ENCODE measurements around the gene KRT17.
A peak's percentile ranks its signal among the peaks of the same experiment; 100 is the strongest.

KRT17 gene

DNA sequence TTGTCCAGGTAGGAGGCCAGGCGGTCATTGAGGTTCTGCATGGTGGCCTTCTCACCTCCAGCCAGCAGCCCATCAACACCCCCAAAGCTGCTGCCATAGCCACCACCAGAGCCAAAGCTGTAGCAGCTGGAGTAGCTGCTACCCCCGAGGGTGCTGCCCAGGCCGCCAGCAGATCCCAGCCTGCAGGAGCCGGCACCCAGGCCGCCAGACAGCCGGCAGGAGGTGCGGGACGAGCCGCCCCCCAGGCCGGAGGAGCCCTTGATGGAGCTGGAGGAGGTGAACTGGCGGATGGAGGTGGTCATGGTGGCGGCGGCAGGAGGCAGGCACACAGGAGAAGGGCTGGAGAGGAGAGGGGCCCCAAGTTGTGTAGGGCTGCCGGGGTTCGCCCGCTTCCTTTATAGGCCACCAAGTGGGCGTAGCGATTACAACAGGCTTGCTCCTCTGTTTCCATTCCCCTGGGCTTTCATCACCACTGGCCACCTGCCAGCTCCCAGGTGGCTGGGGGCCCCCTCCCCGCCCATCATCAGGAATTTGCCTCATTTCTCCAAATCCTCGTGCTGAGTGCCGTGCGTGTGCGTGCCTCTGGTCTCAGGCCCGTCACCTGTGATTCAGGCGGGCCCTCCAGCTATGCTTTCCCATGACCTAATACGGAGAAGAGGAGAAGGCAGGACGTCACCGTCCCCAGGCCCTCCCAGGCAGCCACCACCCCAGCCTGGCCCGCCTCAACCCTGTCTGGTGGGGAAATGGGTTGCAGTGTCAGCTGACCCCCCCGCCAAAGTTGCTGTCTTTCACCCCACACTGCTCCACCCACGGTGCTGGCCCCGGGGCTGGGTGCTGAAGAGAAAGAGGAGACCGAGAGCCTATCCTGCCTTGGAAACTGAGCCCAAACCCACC is at the start of gene KRT17:
TSS of gene KRT17 (minus strand) at position 368 of the 894 bp plus-strand sequence. CDS start at position 302, 66 bp downstream.
- peak; percentile 35 for DNase-seq

DNA sequence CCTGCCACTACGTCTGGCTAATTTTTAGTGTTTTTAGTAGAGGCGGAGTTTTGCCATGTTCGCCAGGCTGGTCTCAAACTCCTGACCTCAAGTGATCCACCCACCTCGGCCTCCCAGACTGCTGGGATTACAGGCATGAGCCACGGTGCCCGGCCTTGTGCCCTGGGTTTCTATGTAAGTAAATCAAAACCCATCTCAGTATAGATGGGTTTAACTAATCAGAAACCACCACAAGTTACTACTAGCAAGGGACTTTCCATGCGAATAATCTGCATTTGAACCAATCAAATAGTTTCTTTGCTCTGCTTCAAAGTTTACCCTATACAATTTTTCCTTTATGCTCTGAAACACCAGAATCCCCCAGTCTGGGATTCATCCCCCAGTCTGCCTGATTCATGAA is 47.8 kb upstream of the KRT17 start:
- DNase-seq: no peak

DNA sequence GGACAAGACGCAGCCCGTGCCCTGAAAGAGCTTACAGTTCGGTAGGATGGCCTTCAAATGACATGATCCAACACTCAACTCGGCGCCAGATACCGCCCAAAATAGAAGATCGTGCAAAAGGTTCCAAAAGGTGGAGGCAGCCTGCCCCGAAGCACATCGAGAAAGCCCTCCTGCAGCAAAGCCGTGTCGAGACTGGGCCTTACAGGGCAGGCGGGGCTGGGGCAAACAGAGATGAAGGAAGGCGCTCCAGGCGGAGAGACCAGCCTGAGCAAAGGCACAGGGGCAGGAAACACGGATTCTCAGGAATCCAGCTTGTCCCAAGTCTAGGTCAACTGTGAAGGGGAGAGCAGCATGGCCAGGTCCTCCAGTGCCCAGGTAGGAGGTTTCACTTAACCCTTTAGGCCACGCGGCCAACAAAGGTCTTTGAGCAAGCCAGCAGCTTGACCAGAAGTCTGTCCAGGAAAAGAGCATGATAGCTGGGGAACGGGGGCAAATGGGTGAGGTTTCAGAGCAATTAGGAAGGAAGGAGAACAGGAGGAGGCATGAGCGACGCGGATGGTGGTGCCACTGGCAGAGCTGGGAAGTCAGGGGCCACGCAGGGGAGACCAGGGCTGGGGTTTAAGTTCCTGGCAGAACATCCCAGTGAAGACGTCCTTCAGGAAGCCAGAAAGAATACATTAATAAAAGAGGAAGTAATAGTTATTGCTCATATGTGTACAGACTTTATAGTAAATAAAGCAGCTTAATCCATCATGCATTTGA is 43.1 kb upstream of the KRT17 start:
- DNase-seq: no peak

DNA sequence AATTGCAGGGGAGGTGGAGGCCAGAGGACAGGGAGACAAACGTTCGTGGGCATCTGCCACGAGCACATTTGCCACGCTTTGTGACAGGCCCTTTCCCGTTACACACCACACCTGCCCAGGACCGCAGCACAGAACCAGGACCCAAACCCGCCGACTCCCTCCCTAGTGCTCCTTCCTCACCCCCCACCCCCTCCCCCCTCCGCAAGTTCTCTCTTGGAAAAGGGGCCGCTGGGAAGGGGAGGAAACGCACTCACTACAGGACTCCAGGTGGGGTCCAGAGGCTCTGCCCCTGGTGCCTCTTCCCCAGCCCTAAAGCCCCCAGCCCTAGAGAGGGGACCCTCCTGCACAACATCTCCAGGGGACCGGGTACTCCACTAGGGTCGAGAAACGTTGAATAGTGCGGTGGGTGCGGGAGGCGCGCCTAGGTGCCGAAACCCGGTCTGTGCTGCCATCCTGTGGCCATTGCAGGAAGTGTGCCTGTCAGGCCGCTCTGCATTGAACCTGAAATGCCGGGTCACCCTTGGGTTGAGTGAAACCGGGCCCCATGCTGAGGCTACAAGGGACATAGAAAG is 42.4 kb upstream of the KRT17 start:
- DNase-seq: peak; percentile 88

DNA sequence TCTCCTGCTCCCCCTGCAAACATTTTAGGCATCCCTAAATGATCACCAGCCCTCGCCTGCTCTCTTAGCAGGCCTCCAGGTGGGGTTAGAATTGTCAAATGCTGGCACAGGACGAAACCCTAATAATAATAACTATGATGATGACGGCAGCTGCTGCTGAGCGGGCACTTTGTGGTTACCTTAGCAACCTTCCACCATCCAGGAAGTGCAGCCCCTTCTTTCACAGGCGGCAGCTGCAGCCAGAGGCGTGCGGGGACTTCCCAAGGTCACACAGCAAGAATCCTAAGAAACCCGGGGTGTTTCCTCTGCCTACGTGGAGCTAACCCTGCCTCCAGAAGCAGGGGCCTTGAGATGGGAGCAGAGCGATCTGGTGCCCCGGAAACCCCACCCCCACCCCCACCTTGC is 41.9 kb upstream of the KRT17 start:
- DNase-seq: peak; percentile 93

DNA sequence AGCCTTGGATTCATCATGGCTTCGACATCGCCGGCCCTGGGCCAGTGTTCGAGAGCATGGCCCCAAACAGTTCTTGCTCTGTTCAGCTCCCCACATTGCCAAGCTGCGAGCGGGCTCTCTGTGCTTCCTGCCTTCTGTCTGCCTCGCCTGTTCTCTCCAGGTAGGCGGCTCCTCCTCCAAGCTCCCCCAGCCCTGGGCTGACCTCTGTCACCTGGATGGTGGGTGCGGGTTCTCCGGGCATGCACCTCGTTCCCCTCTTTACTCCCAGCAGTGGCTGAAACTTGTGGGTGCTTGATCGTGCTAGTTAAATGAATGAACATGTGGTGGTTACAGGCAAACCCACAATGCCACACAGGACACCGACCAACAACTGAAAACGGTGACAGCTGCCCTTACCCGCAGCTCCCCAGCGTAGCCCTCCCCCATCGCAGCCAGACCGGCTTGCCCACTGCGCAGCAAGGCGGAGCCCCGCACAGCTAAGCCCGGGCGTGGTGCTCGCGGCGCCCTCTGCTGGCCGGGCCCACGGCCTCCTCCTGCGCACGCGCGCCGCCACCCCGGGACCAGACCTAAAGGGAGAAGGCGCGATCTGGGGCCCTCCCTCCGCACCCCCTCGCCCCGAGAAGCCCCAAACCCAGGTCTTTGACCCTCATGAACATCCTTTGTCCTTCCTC is 41.3 kb upstream of the KRT17 start:
- DNase-seq: peak; percentile 95

DNA sequence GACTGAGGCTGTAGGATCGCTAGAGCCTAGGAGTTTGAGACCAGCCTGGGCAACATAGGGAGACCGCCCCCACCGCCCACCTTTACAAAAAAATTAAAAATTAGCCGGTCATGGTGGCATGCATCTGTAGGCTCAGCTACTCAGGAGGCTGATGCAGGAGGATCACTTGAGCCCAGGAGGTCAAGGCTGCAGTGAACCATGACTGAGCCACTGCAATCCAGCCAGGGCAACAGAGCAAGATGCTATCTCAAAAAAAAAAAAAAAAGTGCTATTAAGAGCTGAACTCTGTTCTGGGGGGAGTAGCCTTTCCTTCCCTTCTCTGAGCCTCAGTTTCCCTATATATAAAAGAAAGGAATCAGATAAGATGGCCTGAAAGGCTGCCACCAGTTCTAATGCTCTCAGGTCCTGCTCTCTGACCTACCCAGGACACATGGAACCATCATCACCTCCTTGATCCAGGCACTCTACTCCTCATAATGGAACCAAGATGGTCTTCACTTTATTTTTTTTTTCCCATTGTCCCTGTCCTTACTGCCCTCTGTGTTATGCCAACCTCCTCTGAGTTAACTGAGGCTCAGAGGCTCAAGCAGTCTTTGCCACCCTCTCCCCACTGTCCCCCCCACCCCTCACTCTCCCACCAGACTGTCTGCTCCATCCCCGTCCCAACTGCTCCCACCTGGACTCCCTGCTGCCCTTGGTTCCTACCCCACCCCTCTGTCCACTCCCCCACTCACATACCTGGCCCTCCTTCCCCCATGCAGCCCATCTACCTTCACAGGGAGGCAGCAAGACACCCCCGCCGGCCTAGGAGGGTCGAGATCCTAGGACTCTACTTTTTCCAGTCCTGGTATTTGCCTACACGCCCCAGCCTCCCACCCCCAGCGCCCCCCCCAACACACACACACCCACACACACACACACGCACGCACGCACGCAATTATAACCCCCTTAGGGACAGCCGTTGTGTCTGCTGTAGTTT is 40.5 kb upstream of the KRT17 start:
- no peak for DNase-seq

DNA sequence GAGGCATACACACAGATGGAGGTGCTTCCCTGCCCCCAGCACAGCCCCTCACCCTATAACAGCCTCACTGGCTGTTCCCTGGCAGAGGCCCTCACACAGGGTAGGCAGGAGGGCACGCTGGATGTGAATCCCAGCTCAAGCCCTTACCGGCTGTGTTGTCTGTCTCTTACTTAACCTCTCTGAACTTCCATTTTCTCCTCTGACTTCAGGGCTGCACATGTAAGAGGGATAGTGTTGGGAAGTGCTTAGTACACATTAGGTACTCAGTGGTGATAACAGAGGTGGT is 39.7 kb upstream of the KRT17 start:
- no peak for DNase-seq

DNA sequence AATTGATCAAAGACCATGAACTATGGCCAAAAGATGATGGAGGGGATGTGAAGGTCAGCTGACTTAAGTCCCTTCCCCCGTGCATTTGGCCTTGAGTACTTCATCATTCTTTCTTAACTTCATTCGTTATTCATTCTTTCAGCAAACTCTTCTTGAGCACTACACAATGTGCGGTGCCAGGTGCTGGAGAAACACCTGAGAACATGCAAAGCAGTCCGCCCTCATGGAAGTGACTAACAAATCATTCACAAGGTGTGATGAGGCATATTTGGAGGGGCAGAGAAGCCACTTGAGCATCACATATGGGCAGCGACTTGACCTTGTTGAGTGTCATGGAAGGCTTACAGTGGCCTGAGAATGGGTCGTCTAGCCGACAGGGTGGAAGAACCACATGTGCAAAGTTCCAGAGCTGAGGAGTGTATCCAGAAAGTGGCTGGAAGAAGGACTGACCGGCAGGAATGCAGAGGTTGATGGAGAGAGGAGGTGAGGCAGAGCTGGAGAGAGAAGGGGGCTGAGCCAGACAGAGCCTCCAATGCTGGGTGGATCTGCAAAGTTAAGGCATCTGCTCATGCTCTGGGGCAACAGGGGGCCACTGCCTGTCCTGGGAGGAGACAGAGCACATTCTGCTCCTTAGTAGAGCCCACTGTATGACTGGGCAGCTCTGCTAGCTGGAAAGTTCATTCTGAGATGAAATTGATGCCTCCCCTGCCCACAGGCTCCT is 39.2 kb upstream of the KRT17 start:
- DNase-seq: no peak

DNA sequence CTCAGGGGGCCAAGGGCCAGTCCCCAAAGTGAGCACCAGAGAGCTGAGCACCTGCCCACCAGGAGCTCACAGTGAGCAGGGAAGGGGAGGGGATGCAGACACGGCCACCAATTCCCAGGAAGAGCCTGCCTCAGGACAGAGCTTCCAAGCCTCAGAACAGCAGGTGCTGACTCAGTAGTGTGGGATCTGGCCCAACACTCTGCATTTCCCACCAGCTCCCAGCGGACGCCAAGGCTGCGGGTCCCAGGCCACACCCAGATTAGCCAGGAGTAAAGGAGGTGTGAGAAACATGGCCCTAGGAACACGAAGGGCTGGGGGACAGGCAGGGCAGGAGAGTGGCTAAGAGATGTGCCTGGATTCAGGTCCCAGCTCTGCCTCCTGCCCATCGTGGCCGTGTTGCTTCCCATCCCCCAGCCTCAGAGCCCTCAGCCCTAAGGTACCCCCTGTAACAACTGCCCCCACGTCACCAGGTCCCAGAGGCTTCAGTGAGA is 35.9 kb upstream of the KRT17 start:
- no peak for DNase-seq

DNA sequence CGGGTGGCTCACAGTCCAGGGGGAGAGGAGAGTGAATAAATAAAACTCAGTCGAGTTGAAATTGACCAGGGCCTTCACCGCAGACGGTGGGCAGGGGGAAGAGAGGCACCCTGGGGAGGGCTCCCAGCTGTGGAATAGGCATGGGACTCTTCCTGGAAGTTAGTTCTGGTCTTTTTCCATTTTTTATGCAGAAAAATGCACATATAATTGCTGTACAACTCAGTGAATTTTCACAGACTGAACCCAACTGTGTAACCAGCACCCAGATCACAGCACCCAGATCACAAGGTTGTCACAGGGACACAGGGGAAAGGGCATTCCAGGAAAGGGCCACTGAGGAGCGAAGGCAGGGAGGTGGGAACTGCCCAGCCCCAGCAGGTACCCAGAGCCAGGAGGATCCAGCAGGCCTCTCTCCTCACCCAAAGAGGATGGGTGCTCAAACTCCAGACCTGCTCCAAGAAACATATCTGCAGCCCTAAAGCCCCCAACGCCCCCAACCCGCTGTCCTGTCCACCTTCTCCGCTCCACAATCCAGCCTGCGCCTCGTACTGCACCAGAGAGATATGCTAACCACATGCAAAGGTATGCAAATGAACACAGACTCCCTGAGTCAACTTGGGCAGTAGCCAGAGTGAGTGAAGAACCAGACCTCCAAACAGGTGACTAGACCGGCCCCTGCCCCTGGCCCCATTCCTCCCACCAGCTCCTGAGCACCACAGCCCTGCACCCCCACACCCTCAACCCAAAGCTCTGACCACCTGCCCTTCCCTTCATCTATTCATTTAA is 35.2 kb upstream of the KRT17 start:
- no peak for DNase-seq

DNA sequence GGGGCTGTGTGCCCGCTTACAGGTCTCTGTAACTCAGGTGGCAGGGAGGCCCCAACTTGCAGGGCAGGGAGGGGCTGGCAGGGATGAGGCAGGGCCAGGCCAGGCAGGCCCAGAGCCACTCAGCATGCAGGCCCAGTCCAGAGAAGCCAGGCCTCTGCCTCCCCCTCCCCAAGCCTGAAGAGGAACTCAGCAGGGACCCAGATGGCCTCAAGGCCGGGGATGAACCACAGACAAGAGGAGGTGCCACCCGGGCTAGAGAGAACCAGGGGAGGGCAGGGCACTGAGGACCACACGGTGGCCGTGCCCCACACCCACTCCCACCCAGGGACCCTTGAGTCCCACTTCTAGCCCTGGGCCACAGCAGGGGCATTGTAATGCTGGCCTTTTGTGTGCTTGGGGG is 34.5 kb upstream of the KRT17 start:
- no peak for DNase-seq

DNA sequence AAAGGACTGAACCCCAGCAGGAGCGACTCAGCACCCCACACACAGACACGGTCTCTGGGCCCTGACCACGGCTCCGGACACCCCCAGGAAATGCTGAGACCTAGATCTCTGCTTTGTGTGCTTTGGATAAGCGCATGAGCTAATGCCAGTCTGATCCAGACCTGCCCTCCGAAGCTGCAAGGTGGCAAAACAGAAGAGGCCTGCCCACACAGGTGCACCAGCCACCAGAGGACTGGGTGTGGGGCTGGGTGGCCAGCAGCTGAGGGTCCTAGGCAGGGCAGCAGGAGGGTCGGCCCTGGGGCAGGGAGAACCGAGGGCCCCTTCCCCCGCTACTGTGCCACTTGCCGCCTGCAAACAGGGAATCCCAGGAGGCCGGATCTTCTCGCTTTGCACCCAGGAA is 33.6 kb upstream of the KRT17 start:
- no peak for DNase-seq

DNA sequence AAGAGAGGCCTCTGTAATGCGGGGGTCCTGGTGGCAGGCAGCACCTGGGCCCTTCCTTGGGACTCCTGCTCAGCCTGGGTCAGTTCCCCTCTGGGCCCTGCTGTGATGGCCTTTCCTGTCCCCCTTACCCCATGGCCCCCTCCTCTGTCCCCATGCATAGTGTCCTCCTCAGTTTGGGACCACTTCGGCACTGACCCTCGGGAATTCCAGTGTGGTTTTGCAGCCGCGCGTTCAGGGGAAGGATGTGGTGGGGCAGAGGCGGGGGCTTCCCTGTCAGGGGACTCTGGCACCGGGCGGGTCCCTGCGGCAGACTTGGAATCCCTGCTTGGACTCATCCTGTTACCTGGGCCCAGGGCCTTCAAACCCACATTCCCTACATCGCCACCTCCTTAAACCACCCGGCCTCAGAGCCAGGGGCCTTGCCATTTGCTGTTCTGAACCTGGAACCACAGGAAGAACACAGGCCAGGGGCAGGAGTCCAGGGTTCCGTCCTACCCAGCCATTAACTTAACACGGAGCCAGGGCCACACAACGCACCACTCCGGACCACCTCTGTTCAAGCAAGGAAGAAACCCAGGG is 32.9 kb upstream of the KRT17 start:
- no peak for DNase-seq

DNA sequence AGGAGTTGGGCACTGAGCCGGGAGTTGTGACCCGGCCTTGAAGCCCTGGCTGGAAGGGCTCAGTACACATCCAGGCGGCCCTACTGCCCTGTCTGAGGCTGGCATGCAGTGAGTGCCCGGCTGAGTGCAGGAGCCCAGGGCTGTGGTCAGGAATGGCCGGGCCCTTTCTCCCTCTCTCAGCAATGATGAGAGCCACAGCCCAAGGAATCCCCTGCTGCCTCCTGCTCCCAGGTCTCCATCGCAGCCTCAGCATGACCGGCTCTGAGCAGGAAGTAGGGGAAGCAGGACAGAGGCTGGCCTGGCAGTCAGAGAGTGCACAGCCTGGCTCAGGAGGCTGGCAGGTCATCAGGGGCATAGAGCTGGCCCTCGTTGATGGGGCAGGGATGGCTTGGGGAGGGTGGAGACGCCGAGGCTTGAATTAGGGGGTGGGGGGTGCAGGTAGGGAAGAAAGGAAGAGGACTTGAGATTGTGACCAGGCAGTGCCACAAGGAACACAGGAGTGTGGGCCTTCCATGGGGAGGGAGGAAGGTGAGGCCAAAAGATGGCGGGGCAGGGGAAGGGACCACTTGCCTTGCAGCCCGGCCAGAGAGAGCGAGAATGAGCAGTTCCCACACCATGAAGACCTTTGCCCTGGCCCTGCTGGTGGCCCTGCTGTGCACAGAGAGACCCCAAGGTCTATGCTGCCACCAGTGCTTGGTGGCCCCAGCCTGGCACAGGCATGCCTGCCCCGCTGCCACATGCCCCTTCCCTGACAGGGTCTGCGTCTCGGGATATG is 32.1 kb upstream of the KRT17 start:
- DNase-seq: no peak

DNA sequence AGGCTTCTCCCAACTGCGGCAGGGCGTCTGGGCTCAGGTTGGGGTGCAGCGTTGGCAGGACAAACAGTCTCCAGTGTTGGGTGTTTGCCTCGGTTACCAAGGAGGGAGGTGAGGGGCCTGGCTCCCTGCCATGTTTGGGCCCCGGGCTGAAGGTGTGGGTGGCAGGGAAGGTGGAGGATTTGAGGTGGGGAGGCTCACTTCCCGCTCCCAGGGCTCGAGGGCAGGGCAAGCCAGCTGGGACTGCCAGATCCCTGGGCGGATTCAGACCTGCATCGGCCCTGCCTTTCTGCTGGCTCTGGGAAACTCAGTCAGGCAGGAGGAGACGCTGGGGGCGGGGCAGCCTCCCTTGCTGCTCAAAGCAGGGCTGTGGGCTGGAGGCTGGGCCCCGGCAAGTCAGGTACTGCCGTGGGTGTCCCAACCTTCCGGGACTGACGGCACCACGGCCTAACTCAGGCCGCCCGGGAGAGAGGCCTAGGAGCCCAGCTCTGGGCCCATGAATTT is 31.3 kb upstream of the KRT17 start:
- peak; percentile 55 for DNase-seq

DNA sequence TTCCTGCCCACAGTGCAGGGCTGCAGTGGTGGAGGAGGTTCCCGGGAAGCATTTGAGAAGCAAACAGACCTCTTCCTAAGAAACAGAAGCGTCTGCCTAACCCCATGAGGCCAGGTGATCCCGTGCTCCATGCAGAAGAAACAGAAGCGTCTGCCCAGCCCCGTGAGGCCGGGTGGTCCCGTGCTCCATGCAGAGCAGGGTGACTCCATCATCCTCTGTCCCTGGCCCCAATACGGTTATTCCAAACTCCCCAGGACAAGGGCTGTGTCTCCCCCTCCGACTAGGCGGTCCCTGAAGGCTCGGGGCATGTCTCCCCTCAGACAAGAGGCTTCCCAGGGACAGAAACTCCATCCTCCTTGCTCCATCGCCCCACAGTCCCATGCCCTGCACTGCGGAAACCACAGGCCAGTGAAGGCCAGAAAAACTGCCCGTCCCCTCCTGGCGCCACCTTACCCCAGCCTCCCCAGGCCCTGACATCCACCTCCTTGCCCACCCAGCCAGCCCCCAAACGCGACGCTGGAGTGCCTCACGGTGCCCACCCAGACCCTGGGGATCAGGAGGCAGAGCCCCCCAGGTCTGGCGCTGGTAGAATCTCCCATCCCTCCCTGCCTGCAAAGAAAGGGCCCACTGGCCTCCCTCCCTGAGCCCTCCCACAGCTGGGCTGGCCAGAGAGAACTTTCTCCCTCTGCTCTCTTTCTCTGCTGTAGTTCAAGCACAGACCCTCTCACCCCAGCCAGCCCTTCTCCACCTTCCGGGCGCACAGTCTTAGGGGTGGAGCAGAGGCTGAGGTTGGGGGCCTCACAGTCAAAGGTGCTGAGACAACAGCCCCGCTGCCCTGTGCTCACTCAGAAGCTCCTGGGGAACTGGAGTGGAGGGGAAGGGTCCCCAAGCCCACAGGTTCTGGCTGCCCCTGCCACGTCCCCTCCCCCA is 30.6 kb upstream of the KRT17 start:
- no peak for DNase-seq
